Tibial artery (tissue), 4 donors: Measurements from ENCODE around the gene FAM131A.

Source experiments
- DNase-seq, 2 donors: peaks; one replicate each; pipeline ENCODE4 v3.0.0-alpha.2; 2019
- H3K27ac ChIP-seq, 2 donors: fragments of 200-600 bp; sonication (generic) in 1 of 2; 1 replicate in 1 of 2; 2 replicates in 1 of 2; pipeline ENCODE4 v1.5.1; 2018 to 2019; ENCODE audit warnings: mild to moderate bottlenecking in 1 of 2
- H3K27me3 ChIP-seq, 2 donors: fragments of 200-600 bp; sonication (generic) in 1 of 2; one replicate each; pipeline versions ENCODE4 v1.5.1 to v1.6.0; 2016 to 2019
- H3K36me3 ChIP-seq, 3 donors: fragments of 200-600 bp; sonication (generic) in 2 of 3; one replicate each; pipeline ENCODE4 v1.5.1; 2016 to 2019; ENCODE audit warnings: mild to moderate bottlenecking in 2 of 3
- H3K4me1 ChIP-seq, 4 donors: fragments of 200-600 bp; sonication (generic) in 2 of 4; 1 replicate in 3 of 4; 2 replicates in 1 of 4; pipeline ENCODE4 v1.5.1; 2016 to 2019
- H3K4me3 ChIP-seq, 2 donors: fragments of 200-600 bp; sonication (generic) in 1 of 2; 1 replicate in 1 of 2; 2 replicates in 1 of 2; pipeline ENCODE4 v1.5.1; 2018 to 2019; ENCODE audit warnings: mild to moderate bottlenecking in 2 of 2
- H3K9me3 ChIP-seq, 3 donors: fragments of 200-600 bp; sonication (generic) in 1 of 3; one replicate each; pipeline ENCODE4 v1.5.1; 2016 to 2019
- intact Hi-C: fragments of 100-400 bp; cut with DNase I; formaldehyde crosslinking; loops from one replicate; pipeline ENCODE4 v1.15.0; 2023; ENCODE audit warnings: low total_unique reads
- TF ChIP-seq, protein P1 (sequence below), 2 experiments: fragments of 200-600 bp in 1 of 2; fragments of 450-650 bp in 1 of 2; IDR thresholded peaks; one replicate each; pipeline ENCODE4 v1.5.1; 2017 to 2019; ENCODE audit warnings: antibody characterized with exemption in 2 of 2, mild to moderate bottlenecking in 1 of 2, moderate library complexity in 1 of 2

FAM131A gene

GRCh38 chr3:184347321-184348056 lies 10.1 kb downstream of the FAM131A start:
- Histone ChIP-seq H3K9me3 (no peaks in the 10 kb centered on the region), H3K27me3 (no peaks in the 10 kb centered on the region), H3K4me3 (no peak overlapping the region), H3K27ac (no peak overlapping the region), H3K4me1 (peaks cover 0 to 11% (median 0%) of the 10 kb centered on the region in 4 donors), H3K36me3 (peaks cover 25 to 44% (median 27%) of the 10 kb centered on the region in 3 donors)
- TF ChIP-seq, protein P1, sequence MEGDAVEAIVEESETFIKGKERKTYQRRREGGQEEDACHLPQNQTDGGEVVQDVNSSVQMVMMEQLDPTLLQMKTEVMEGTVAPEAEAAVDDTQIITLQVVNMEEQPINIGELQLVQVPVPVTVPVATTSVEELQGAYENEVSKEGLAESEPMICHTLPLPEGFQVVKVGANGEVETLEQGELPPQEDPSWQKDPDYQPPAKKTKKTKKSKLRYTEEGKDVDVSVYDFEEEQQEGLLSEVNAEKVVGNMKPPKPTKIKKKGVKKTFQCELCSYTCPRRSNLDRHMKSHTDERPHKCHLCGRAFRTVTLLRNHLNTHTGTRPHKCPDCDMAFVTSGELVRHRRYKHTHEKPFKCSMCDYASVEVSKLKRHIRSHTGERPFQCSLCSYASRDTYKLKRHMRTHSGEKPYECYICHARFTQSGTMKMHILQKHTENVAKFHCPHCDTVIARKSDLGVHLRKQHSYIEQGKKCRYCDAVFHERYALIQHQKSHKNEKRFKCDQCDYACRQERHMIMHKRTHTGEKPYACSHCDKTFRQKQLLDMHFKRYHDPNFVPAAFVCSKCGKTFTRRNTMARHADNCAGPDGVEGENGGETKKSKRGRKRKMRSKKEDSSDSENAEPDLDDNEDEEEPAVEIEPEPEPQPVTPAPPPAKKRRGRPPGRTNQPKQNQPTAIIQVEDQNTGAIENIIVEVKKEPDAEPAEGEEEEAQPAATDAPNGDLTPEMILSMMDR (IDR thresholded peaks at IDR 0.05), result no peak
- no peak for DNase-seq
- intact Hi-C loops, result no loop called here

- Histone ChIP-seq H3K36me3 (peaks cover 20 to 44% (median 22%) of the 10 kb centered on the region in 3 donors), H3K27ac (no peak overlapping the region), H3K9me3 (no peaks in the 10 kb centered on the region), H3K27me3 (no peaks in the 10 kb centered on the region), H3K4me1 (peaks cover 0 to 11% (median 0%) of the 10 kb centered on the region in 4 donors), H3K4me3 (no peak overlapping the region)
- intact Hi-C loops, result no loop called here
- TF ChIP-seq, protein P1 (IDR thresholded peaks at IDR 0.05), result no peak
- no peak for DNase-seq
These were observed 10.6 kb downstream of the FAM131A start for GRCh38 chr3:184348057-184348382.

DNA sequence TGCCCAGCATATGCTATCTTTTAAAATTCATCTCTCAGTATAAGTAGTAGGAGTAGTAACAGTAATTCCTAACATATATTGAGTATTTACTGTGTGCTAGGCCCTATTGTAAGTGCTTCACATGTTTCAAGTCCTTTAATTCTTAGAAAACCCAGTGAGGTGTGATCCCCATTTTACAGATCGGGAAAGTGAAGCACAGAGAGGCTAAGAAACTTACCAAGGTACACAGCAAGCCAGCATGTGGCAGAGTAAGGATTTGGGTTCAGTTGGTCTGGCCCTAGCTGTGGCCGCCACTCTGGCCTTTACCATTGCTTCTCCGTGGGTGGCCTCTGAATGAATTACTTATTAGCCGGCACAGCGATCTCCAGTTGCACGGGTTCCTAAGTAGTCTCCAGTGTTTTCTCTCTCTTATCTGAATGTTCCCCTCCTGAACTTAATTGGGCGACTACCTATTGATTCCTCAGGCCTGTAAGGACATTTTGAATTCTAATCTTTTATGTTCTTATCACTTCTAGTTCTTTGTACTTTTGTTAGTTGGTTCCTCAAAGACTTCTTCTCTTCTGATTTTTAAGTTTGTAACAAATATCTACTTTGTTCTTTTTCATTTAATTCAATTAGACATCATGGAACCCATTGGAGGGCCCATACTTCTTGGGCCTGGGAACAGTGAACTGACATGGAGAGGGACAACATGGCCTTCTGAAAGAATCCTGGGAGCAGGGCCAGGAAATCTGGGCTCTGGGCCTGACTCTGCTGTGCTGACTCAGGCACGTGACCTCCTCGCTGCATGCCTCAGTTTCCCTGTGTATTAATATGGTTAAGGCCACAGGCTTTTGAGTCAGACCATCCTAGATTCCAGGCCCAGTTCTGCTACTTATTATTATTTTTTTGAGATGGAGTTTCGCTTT lies 12.4 kb downstream of the FAM131A start:
- DNase-seq, result no peak
- H3K9me3 ChIP-seq, result no peaks in the 10 kb centered on the region
- TF ChIP-seq, protein P1 (IDR thresholded peaks at IDR 0.05), result no peak
- intact Hi-C loops, result no loop called here
- no peak overlapping the region for H3K27ac ChIP-seq
- peaks cover 4 to 28% (median 5%) of the 10 kb centered on the region in 3 donors for H3K36me3 ChIP-seq
- no peak overlapping the region for H3K4me3 ChIP-seq
- H3K27me3 ChIP-seq, result no peaks in the 10 kb centered on the region
- H3K4me1 ChIP-seq, result peaks cover 0 to 17% (median 0%) of the 10 kb centered on the region in 4 donors

DNA sequence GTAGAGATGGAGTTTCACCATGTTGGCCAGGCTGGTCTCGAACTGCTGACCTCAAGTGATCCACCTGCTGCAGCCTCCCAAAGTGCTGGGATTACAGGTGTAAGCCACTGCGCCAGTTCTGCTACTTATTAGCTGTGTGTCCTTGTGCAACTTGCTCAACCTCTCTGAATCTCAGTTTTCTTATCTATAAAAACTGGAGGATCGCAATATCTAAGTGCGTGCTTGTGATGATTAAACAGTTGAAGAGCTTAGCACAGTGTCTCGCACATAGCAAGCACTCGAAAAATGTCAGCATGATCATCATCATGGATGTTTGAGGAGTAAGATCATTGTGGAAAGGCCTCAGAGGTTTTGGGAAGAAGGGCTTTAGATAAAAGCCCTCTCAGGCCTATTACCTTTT lies 13.2 kb downstream of the FAM131A start:
- Histone ChIP-seq H3K27me3 (no peaks in the 10 kb centered on the region), H3K27ac (no peak overlapping the region), H3K4me3 (no peak overlapping the region), H3K4me1 (peaks cover 0 to 10% (median 0%) of the 10 kb centered on the region in 4 donors), H3K36me3 (peaks cover 0 to 28% (median 7%) of the 10 kb centered on the region in 3 donors), H3K9me3 (no peaks in the 10 kb centered on the region)
- intact Hi-C loops, result no loop called here
- TF ChIP-seq, protein P1 (IDR thresholded peaks at IDR 0.05), result no peak
- DNase-seq, result no peak

- H3K4me3 ChIP-seq, result no peak overlapping the region
- TF ChIP-seq, protein P1 (IDR thresholded peaks at IDR 0.05), result no peak
These were observed 14.2 kb downstream of the FAM131A start for GRCh38 chr3:184351511-184352148.

More at GRCh38 chr3:184351511-184352148, 14.2 kb downstream of the FAM131A start:
- Histone ChIP-seq H3K27ac (no peak overlapping the region), H3K4me1 (peaks cover 0 to 9% (median 0%) of the 10 kb centered on the region in 4 donors), H3K36me3 (peaks cover 0 to 27% (median 7%) of the 10 kb centered on the region in 3 donors), H3K9me3 (no peaks in the 10 kb centered on the region), H3K27me3 (no peaks in the 10 kb centered on the region)
- DNase-seq, result no peak
- intact Hi-C loops, result no loop called here
